ENCODE data around the gene SIGLEC12.

Gene SIGLEC12
- 0 reads per million in 2 donors for total RNA-seq

DNA sequence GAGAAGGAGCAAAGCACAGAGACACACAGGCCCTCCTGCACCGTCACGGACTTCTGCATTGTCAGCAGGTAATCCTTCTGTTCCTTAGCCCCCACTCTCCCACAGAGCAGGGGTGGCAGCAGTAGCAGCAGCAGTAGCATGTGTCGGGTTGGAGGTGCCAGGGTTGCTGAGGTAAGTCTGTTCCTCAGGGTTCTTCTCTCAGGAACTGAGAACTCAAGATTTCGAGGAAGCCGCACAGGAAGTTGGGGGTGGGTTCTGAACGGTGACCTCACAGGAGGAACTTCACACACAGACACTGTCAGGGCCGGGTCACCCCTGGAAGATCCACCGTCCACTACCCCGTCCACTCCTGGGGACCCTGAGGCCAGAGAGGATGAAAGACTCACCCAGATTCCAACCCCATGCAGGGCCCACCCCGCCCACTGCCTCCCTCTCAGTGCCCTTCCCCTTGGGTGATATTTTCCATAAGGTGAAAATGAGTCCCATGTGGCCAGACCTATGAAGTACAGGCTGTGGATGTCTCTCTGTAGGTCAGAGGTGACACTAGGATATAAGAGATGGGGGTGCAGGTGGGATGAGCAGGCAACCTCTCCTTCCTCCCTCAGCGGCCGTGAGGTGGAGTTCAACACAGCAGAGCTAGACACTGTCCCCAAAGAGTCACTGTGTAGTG is at the start of gene SIGLEC12:
Gene SIGLEC12 (minus strand): TSS at position 207 of the 670 bp plus-strand sequence. CDS start 67 bp downstream, at position 140.
- DNase-seq, result no peak

GRCh38 chr19:51550848-51551672 is 49.5 kb upstream of the SIGLEC12 start:
- DNase-seq, result no peak

GRCh38 chr19:51549533-51550324 is 48.1 kb upstream of the SIGLEC12 start:
- DNase-seq, result no peak

- DNase-seq, result no peak
These were observed 47.3 kb upstream of the SIGLEC12 start for GRCh38 chr19:51548891-51549305.

DNA sequence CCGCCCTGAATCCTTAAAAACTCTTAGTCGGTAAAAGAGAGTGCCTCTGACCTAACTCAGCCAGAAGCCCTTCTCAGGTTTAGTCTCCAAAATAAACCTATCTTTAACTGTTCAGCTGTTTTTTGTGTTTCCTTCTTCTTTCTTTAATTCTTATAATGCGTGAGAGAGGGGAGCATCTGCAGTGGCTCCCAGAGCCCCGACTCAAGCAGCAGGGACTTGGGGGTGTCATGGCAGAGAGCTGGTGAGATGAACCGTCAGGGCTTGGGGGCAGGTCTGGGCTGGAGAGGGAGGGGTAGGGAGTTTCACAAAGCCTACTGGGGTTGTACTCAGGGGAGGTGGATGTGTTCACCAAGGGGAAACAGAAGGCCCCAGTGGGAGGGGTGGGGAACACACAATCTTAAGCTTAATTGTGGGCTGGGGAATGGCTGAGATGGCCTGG is 46.6 kb upstream of the SIGLEC12 start:
- no peak for DNase-seq

DNA sequence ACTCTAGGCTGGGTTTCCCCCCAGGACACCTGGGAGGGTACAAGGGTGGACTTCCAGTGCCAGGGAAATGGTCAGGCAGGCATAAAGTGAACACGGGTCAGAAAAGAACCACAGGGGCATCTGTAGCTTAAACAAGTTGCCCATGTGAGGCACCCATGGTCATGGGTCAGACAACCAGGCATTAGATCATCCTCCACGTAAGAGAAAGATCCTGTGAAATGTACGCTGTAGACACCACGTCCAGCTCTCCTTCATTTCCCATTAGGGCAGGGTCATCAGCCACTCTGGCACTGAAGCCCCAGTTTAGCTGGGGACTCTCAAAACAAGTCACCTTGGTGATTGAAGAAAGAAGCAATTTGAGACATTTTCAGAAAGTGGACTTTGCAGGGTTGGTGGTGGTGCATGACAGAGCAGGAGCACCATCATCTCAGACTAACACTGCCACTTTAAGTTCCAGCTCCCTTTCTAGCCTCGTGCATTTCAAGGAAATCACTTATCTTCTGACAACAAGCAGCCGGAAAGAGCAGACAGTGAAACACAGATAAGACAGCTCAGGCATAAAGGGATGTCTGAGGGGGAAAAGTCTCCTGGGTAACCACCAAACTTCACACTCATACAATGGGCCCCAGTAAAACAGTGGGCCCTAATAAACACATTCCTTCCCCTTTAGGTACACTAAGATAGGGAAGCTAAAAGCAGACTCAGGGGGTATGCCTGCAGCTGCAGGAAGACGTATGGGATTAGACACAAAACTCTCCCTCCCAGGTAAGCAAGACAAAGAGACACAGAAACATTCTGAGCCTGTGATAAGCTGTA is 46.0 kb upstream of the SIGLEC12 start:
- no peak for DNase-seq

- DNase-seq, result no peak
These were observed 45.2 kb upstream of the SIGLEC12 start for GRCh38 chr19:51546650-51547396.

- no peak for DNase-seq
These were observed 44.6 kb upstream of the SIGLEC12 start for GRCh38 chr19:51546107-51546649.

DNA sequence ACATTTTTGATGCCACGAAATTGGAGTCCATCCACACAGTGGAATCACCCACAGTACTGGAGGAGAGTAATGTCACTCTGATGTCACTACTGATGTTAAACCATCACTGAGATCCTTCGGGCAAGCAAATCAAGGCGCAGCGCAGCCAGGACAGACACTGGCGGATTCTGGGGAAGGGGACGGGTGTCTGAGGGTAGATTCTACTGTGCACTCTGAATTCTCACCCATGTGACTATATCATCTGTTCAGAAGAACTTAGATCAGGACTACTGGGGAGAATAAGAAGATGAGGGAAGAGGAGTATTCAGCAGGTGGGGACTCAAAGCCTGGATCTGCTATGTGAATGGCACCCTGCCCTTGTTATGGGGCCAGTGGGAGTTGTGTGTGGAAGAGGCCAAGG is 42.4 kb upstream of the SIGLEC12 start:
- DNase-seq, result no peak

DNA sequence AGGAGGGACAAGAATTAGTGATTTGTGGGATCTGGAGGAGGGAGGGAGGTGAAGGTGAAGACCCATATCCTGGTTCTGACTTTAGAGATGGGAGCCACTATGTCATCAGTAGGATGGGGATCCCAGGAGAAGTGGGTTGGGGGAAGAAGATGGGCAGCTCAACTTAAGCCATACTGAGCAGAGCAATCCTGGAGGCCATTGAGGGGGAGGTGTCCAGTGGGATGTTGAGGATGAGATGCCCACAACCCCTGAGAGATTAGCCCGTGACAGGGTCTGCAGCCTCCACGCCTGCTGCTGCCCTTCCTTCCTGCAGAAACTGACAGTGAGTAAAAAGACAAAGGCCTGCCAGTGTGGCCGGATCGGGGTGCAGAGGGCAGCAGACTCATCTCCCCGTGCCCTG is 41.1 kb upstream of the SIGLEC12 start:
- no peak for DNase-seq

DNA sequence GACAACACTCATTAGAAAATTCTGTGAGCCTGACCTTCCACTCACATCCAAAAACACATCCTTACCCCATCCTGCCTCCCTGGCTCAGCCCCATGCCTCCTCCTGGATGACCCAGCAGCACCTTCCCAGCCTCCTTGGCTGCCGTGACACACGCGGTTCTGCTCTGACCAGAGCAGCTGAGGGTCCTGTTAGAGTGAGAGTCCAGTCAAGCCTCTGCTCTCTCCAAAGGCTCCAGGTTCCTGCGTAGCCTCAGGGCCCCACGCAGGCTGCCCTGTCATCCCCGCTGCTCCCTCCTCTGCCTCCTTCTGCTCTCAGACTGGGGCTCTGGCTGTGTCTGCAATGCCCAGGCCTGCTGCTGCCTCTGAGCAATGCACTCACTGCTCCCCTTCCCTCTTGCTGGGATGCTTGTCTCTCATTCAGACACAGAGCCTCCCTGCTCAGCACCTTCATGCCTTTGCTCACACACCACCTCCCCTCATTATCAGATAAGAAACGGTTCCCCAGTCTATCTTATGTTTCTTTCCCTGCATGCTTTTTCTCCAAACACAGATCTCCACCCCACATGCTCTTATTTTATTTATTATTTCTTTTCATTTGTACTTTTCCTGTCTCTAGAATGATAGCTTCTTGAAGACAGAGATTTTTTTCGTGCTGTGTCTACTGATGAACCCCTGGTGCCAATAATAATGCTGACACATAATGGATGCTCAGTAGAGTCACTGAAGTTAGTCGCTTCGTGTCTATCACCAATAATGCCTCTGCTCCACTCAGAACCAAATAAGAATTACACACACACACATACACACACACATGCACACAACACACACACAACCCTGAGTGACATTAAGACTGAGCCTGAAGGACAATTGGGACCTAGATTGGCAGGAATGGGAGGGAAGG is 40.1 kb upstream of the SIGLEC12 start:
- no peak for DNase-seq

DNA sequence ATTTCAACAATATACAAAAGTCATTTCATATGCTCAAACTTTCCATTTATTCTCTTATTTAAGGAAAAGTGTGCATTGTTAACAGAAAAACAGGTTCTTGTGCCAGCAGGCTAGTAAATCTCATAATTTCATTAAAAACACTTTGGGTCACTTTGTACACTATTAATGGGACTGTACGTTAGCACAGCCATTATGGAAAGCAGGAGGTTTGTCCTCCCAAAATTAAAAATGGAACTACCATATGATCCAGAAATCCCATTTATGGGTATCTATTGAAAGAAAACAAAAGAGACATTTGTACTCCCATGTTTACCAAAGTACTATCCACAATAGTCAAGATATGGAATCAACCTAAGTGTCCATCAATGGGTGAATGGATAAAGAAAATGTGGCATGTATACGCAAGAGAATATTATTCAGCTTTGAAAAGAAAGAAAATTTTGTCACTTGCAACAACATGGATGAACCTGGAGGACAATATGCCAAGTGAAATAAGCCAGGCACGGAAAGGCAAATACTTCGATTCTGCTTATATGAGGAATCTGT is 38.3 kb upstream of the SIGLEC12 start:
- no peak for DNase-seq

DNA sequence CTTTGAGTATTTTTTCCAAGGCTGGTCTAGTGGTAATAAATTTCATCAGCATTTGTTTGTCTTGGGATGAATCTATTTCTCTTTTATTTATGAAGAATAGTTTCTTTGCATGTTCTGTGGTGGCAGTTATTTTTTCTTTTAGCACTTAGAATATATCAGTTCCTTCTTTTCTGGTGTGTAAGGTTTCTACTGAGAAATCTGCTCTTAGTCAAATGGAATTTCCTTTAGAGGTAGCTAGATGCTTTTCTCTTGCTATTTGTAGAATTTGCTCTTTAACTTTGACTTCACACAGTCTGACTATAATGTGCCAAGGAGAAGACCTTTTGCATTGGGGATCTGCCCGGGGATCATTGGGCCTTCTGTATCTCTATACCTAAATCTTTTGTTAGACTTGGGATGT is 33.9 kb upstream of the SIGLEC12 start:
- no peak for DNase-seq

DNA sequence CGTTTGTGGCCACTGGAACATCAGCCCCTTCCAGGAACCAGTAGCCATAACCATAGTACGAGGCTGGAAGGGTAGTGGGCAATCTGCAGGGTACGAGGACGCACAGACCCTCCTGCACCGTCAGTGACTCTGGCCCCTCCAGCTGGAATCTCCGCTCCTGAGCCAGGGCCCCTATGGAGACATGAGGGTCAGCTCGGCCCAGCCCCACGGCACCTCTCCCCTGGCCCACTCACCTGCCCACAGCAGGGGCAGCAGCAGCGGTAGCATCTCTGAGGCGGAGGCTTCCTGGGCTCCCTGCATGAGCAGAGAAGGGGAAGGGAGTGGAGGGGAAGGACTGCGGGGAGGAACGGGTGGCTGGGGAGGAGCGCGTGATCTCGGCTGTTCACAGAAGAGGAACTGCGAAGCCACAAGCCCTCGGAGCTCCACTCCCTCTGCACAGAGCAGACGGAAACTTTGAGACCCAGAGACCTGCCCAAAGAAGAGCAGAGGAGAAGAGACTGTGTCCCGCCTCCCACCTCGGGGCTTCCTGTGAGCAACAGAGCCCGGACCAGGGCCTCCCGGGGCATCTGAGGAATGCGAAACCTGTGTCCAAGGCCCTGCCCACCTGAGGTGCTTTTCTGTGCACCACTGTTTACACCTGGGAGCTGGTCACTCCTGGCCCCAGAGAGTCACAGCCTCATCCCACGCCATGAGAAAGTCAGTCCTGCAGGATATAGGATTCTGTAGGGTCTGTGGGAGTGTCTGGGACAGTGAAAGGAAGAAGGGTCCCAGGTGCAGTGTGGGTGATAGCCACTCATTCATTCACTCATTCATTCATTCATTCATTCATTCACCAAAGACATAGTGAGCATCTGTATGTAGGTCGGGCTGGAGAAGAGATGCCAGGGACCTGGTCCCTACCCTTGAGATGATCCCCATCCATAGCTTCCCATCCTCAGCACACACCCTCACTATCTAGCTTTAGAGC is 30.0 kb upstream of the SIGLEC12 start, which contains the start of gene SIGLEC6:
Gene SIGLEC6 (minus strand): TSS at position 322 of the 967 bp plus-strand sequence. CDS start 22 bp downstream, at position 300.
- no peak for DNase-seq

- no peak for DNase-seq
These were observed 29.0 kb upstream of the SIGLEC12 start for GRCh38 chr19:51530616-51531015.

- DNase-seq, result no peak
These were observed 27.7 kb upstream of the SIGLEC12 start for GRCh38 chr19:51529301-51529700.

- no peak for DNase-seq
These were observed 24.1 kb upstream of the SIGLEC12 start for GRCh38 chr19:51525651-51526050.

DNA sequence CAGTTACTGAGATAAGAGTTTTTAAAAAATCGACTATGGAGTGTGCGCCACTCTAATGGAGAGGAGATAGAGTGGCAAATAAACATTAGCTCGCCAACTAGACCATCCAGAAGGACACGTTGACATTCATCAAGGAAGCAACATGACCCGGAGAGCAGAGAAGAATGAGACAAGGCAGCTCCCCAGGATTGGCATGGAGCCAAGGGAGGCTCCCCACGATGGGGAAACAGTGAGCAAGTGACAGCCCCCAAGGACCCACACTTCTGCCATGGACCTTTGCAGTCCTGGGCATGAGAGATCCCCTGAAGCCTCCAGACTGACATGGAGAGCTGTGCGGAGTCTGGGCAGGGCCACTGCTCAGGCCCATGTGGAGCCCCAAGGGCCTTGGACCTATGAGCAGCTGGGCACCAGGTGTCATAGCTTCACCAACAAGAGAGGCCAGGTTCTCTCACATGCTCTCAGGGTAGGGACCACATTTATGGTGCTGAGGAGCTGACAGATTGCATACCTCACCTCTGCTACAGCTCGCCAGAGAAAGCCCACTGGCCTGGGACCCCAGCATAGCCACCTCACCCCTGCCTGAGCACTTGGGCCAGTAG is 23.2 kb upstream of the SIGLEC12 start:
- DNase-seq, result no peak

All from T-helper 9 cell (primary cell).